NT2/D1 (cell line): ENCODE data around the gene YJEFN3.

ENCODE experiments used
- YY1 ChIP-seq: IDR thresholded peaks from 2 replicates; pipeline ENCODE4 v1.6.1; 2011; ENCODE audit not compliant: insufficient read length, insufficient read depth
- ZNF274 ChIP-seq: IDR thresholded peaks from 2 replicates; pipeline ENCODE4 v1.6.1; 2011; ENCODE audit warnings: mild to moderate bottlenecking, low read depth, low read length

DNA sequence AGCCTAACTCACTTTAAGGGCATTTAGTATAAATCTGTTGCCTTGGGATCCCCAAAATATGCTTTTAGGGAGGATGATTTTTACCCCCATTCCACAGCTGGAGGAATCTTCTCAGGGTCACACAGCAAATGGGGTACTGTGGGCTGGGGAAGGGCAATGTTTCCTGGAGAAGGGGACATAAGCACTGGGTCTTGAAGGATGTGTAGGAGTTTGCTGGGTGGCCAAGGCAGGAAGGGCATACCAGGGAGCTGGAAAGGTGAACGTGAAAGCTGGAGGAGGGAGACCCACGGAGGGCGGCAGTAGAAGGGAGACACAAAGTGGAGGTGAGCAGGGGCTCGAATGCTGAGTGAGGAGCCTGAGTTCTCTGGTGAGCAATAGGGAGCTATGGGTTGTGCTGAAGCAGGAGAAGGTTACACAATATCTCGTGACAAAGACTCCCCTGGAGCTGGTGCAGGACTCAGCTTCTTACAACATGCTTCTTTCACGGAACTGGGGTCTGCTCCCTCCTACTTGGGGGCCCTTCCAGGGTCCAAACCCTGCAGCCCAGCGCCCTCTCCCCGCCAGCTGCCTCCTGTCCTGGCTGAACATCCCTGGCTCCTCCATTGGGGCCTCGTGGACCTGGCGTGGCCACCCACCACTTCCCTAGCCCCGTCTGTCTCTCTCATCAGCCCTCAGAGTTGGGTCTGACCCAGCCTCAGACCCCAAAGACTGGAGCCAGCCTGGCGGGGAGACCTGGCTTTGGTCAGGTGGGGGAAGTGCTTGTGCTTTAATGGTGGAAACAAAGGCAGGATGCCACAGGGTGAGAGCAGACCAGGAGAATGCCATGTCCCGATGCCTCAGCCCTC, 20.4 kb downstream of the YJEFN3 start:
- no peak for TF ChIP-seq YY1
- no peak for TF ChIP-seq ZNF274
